Endometrial microvascular endothelial cells (primary cell): Measurements from ENCODE around the gene ZNF439. TPM values are rescaled to one million over a fixed set of nuclear protein-coding genes. Genes with fewer than 3 reads are reported as not detected.

ENCODE experiments used
- total RNA-seq: library from RNA; depleted of rRNA; stranded (reverse); fragments of >200 nt; gene quantifications from one replicate; pipeline ENCODE4 v1.2.3, GENCODE V29; 2015; ENCODE audit errors: inconsistent ontology term

The ZNF439 gene
- total RNA-seq, 1 donor from 2014 or later, result 0.09 TPM

Other genes with a start within 250 kb of the ZNF439 start
- 4.9 TPM for gene ZNF823, start 109.8 kb upstream of the ZNF439 start, total RNA-seq
- gene ZNF441, start 81.7 kb upstream of the ZNF439 start, total RNA-seq, result 1.3 TPM
- gene ZNF491, start 50.2 kb upstream of the ZNF439 start, total RNA-seq, result 0.09 TPM
- 4.2 TPM for gene ZNF440, start 34.5 kb upstream of the ZNF439 start, total RNA-seq
- gene ZNF69, start 39.1 kb downstream of the ZNF439 start, total RNA-seq, result 3.3 TPM
- gene ZNF700, start 76.4 kb downstream of the ZNF439 start, total RNA-seq, result 2.2 TPM
- gene ZNF763, start 116.3 kb downstream of the ZNF439 start, total RNA-seq, result 1.5 TPM
- 1.2 TPM for gene ZNF433, start 187.0 kb downstream of the ZNF439 start, total RNA-seq
- 0.09 TPM for gene ZNF878, start 204.2 kb downstream of the ZNF439 start, total RNA-seq
- 3.7 TPM for gene ZNF844, start 216.0 kb downstream of the ZNF439 start, total RNA-seq